Activated CD8-positive, alpha-beta T cell treated with anti-CD3 and anti-CD28 coated beads for 36 hours (primary cell): ENCODE data around the gene NAT16. TPM values are rescaled to one million over a fixed set of nuclear protein-coding genes. Genes with fewer than 3 reads are reported as not detected.
"Not testable (repeated sequence)": the region's sequence is repeated elsewhere in the genome, so short reads cannot be mapped to it uniquely, and the experiment has no call there.

ENCODE experiments used
- ATAC-seq: fragments of 200-7000 bp; cut with Tn5 transposase; one replicate; pipeline ENCODE4 v1.10.0; 2021; ENCODE audit warnings: mild to moderate bottlenecking, moderate library complexity
- CTCF ChIA-PET: fragments of 350-600 bp; sonication (Branson Sonifier 250); formaldehyde crosslinking; loops from one replicate; lab custom pipeline; 2021; ENCODE audit warnings: antibody characterized with exemption; lab: Charles Lee
- POLR2A ChIA-PET: fragments of 350-600 bp; sonication (Branson Sonifier 250); formaldehyde crosslinking; loops from one replicate; lab custom pipeline; 2021; ENCODE audit warnings: antibody characterized with exemption; lab: Charles Lee
- DNase-seq: peaks from one replicate; pipeline ENCODE4 v3.0.0-alpha.2; 2020
- H3K27ac Mint-ChIP-seq: one replicate; pipeline ENCODE4 v1.8.0; 2021; ENCODE audit warnings: mild to moderate bottlenecking, mixed read lengths
- H3K27me3 Mint-ChIP-seq: one replicate; pipeline ENCODE4 v1.8.0; 2021; ENCODE audit warnings: mixed read lengths
- H3K36me3 Mint-ChIP-seq: one replicate; pipeline ENCODE4 v1.8.0; 2021; ENCODE audit warnings: low read depth, mixed read lengths
- H3K4me1 Mint-ChIP-seq: one replicate; pipeline ENCODE4 v1.8.0; 2021; ENCODE audit warnings: low read depth, mixed read lengths
- H3K4me3 Mint-ChIP-seq: one replicate; pipeline ENCODE4 v1.8.0; 2021; ENCODE audit warnings: mild to moderate bottlenecking, moderate library complexity, mixed read lengths
- H3K9me3 Mint-ChIP-seq: one replicate; pipeline ENCODE4 v1.8.0; 2021; ENCODE audit warnings: mixed read lengths
- CTCF ChIP-seq: fragments of 200-600 bp; IDR thresholded peaks from one replicate; pipeline ENCODE4 v1.8.0; 2022; ENCODE audit warnings: antibody characterized with exemption, mild to moderate bottlenecking
- intact Hi-C: fragments of 100-400 bp; cut with micrococcal nuclease; formaldehyde crosslinking; loops from one replicate; pipeline ENCODE4 v1.10.0; 2022
- microRNA-seq: library from miRNA; unstranded; fragments of <30 nt; microRNA quantifications from one replicate; pipeline ENCODE4 v1.2.0, GENCODE V29; 2022; ENCODE audit warnings: borderline microRNAs expressed, borderline replicate concordance
- total RNA-seq, 2 experiments: library from RNA; stranded (reverse); gene quantifications; one replicate each; pipeline ENCODE4 v1.2.3, GENCODE V29; 2021

The NAT16 gene
- total RNA-seq, 2 experiments from 2014 or later, result not detected

GRCh38 chr7:101123703-101124068, 56.4 kb downstream of the NAT16 start:
- no peak for TF ChIP-seq CTCF
- H3K36me3 Mint-ChIP-seq, result no peaks in the 10 kb centered on the region
- peaks cover 42% of the 10 kb centered on the region for H3K4me1 Mint-ChIP-seq
- POLR2A ChIA-PET, result no interaction called here
- H3K9me3 Mint-ChIP-seq, result no peaks in the 10 kb centered on the region
- H3K27ac Mint-ChIP-seq, result no peak overlapping the region
- intact Hi-C loops, result no loop called here
- DNase-seq (no peak), ATAC-seq (no peak)
- H3K27me3 Mint-ChIP-seq, result peaks cover 67% of the 10 kb centered on the region
- CTCF ChIA-PET, result interaction anchor here (1.0 to 4.8 kb wide), 4 partner anchors 11 to 69 kb away, joined by 3 to 27 read pairs (median 6); no protein-coding TSS in a partner anchor
- H3K4me3 Mint-ChIP-seq, result no peak overlapping the region

GRCh38 chr7:101122933-101123702, 57.0 kb downstream of the NAT16 start:
- TF ChIP-seq CTCF, result no peak
- no peak for DNase-seq
- H3K4me1 Mint-ChIP-seq, result peaks cover 42% of the 10 kb centered on the region
- POLR2A ChIA-PET, result no interaction called here
- peaks cover 61% of the 10 kb centered on the region for H3K27me3 Mint-ChIP-seq
- no peaks in the 10 kb centered on the region for H3K9me3 Mint-ChIP-seq
- intact Hi-C loops, result no loop called here
- no peak overlapping the region for H3K4me3 Mint-ChIP-seq
- ATAC-seq, result no peak
- no peaks in the 10 kb centered on the region for H3K36me3 Mint-ChIP-seq
- H3K27ac Mint-ChIP-seq, result no peak overlapping the region
- CTCF ChIA-PET, result interaction anchor here (0.6 to 1.7 kb wide), 6 partner anchors 11 to 236 kb away, joined by 3 to 6 read pairs (median 5); no protein-coding TSS in a partner anchor

GRCh38 chr7:101121991-101122932, 57.8 kb downstream of the NAT16 start:
- peaks cover 40% of the 10 kb centered on the region for H3K4me1 Mint-ChIP-seq
- intact Hi-C loops, result no loop called here

GRCh38 chr7:101121631-101121990, 58.5 kb downstream of the NAT16 start:
- POLR2A ChIA-PET, H3K27ac Mint-ChIP-seq, DNase-seq, CTCF ChIA-PET, intact Hi-C loops, ATAC-seq, H3K36me3 Mint-ChIP-seq, H3K4me3 Mint-ChIP-seq, H3K9me3 Mint-ChIP-seq: not testable (repeated sequence)
- Mint-ChIP-seq H3K4me1 (peaks cover 34% of the 10 kb centered on the region), H3K27me3 (peaks cover 47% of the 10 kb centered on the region)

More at GRCh38 chr7:101121991-101122932, 57.8 kb downstream of the NAT16 start:
- Mint-ChIP-seq H3K27me3 (peaks cover 54% of the 10 kb centered on the region), H3K27ac (peak overlapping the region; percentile 61), H3K36me3 (no peaks in the 10 kb centered on the region), H3K9me3 (no peaks in the 10 kb centered on the region), H3K4me3 (peak overlapping the region; percentile 43)
- POLR2A ChIA-PET, result no interaction called here
- CTCF ChIA-PET, result interaction anchor here (0.6 to 1.7 kb wide), 5 partner anchors 12 to 235 kb away, joined by 3 to 6 read pairs (median 6); no protein-coding TSS in a partner anchor
- ATAC-seq, result no peak
- TF ChIP-seq CTCF, result no peak
- DNase-seq, result no peak

Small RNAs within 50 kb of the gene (microRNA-seq; reads per million reads assigned to microRNA genes)
- not detected for gene MIR4653

Other genes with a start within 250 kb of the NAT16 start
- gene MUC3A, start 230.8 kb downstream of the NAT16 start, total RNA-seq, result not detected
- under 1 TPM in 1 of 2 experiments, not detected in 1; 0.54 TPM for gene MUC12, start 210.7 kb downstream of the NAT16 start, total RNA-seq
- not detected for gene MUC17, start 160.2 kb downstream of the NAT16 start, total RNA-seq
- gene TRIM56, start 94.8 kb downstream of the NAT16 start, total RNA-seq, result 10 to 100 TPM; 40.1 to 42.3 TPM
- 1 to 10 TPM; 1.2 to 1.3 TPM for gene SERPINE1, start 53.2 kb downstream of the NAT16 start, total RNA-seq
- gene AP1S1, start 25.8 kb downstream of the NAT16 start, total RNA-seq, result 10 to 100 TPM; 35.6 to 39.5 TPM
- not detected for gene VGF, start 14.7 kb downstream of the NAT16 start, total RNA-seq
- gene MOGAT3, start 20.7 kb upstream of the NAT16 start, total RNA-seq, result not detected
- gene PLOD3, start 37.3 kb upstream of the NAT16 start, total RNA-seq, result 10 to 100 TPM; 20.4 to 24.4 TPM
- gene ZNHIT1, start 37.9 kb upstream of the NAT16 start, total RNA-seq, result 10 to 100 TPM; 36.8 to 37.9 TPM
- 10 to 100 TPM; 14.2 to 15.8 TPM for gene CLDN15, start 57.5 kb upstream of the NAT16 start, total RNA-seq
- 10 to 100 TPM; 86.5 to 96.8 TPM for gene FIS1, start 64.8 kb upstream of the NAT16 start, total RNA-seq
- gene IFT22, start 141.5 kb upstream of the NAT16 start, total RNA-seq, result 1 to 10 TPM; 3.8 to 5.1 TPM
- not detected for gene COL26A1, start 182.6 kb upstream of the NAT16 start, total RNA-seq